HCT116 (cell line): ENCODE data around the gene SEMA3F.

Experiments
- CBX3 ChIP-seq: IDR thresholded peaks from 2 replicates; pipeline ENCODE4 v1.6.1; 2012; ENCODE audit warnings: low read depth
- CEBPB ChIP-seq: IDR thresholded peaks from 2 replicates; pipeline ENCODE4 v1.6.1; 2012; ENCODE audit warnings: low read depth
- CTCF ChIP-seq, 3 experiments: fragments of 200-600 bp in 1 of 3; sonication (generic) in 1 of 3; IDR thresholded peaks in 2 of 3; conservative IDR thresholded peaks in 1 of 3; 2 replicates each; pipeline ENCODE4 v1.5.1; 2012 to 2017; ENCODE audit warnings: low read depth in 2 of 3, low read length in 2 of 3, antibody characterized with exemption in 1 of 3, borderline replicate concordance in 1 of 3, control low read depth in 1 of 3, mild to moderate bottlenecking in 1 of 3, mixed read lengths in 1 of 3, mixed run types in 1 of 3, moderate library complexity in 1 of 3; ENCODE audit not compliant: insufficient read depth in 1 of 3
- ELF1 ChIP-seq: IDR thresholded peaks from 2 replicates; pipeline ENCODE4 v1.6.1; 2012; ENCODE audit warnings: low read depth, borderline replicate concordance
- EZH2phosphoT487 ChIP-seq: fragments of 200-600 bp; IDR thresholded peaks from 2 replicates; pipeline ENCODE4 v1.6.1; 2018; ENCODE audit warnings: antibody characterized with exemption, borderline replicate concordance
- JUND ChIP-seq: IDR thresholded peaks from 2 replicates; pipeline ENCODE4 v1.6.1; 2012
- POLR2A ChIP-seq: IDR thresholded peaks from 2 replicates; pipeline ENCODE4 v1.7.0; 2011; ENCODE audit warnings: borderline replicate concordance; ENCODE audit not compliant: insufficient read depth, insufficient read length; ENCODE audit errors: extremely low read depth
- POLR2AphosphoS5 ChIP-seq: IDR thresholded peaks from 2 replicates; pipeline ENCODE4 v1.6.1; 2011; ENCODE audit warnings: mild to moderate bottlenecking, low read depth, low read length, moderate library complexity
- REST ChIP-seq: IDR thresholded peaks from 2 replicates; pipeline ENCODE4 v1.6.1; 2012; ENCODE audit warnings: low read depth
- SP1 ChIP-seq: IDR thresholded peaks from 2 replicates; pipeline ENCODE4 v1.6.1; 2012; ENCODE audit warnings: low read depth
- TCF7L2 ChIP-seq: IDR thresholded peaks from 2 replicates; pipeline ENCODE4 v1.7.0; 2011; ENCODE audit warnings: borderline replicate concordance, inconsistent platforms; ENCODE audit not compliant: insufficient read depth, insufficient read length; ENCODE audit errors: extremely low read depth
- ZBTB33 ChIP-seq: IDR thresholded peaks from 2 replicates; pipeline ENCODE4 v1.6.1; 2011; ENCODE audit warnings: mild to moderate bottlenecking, low read length, moderate library complexity; ENCODE audit not compliant: insufficient replicate concordance; ENCODE audit errors: extremely low read depth

DNA sequence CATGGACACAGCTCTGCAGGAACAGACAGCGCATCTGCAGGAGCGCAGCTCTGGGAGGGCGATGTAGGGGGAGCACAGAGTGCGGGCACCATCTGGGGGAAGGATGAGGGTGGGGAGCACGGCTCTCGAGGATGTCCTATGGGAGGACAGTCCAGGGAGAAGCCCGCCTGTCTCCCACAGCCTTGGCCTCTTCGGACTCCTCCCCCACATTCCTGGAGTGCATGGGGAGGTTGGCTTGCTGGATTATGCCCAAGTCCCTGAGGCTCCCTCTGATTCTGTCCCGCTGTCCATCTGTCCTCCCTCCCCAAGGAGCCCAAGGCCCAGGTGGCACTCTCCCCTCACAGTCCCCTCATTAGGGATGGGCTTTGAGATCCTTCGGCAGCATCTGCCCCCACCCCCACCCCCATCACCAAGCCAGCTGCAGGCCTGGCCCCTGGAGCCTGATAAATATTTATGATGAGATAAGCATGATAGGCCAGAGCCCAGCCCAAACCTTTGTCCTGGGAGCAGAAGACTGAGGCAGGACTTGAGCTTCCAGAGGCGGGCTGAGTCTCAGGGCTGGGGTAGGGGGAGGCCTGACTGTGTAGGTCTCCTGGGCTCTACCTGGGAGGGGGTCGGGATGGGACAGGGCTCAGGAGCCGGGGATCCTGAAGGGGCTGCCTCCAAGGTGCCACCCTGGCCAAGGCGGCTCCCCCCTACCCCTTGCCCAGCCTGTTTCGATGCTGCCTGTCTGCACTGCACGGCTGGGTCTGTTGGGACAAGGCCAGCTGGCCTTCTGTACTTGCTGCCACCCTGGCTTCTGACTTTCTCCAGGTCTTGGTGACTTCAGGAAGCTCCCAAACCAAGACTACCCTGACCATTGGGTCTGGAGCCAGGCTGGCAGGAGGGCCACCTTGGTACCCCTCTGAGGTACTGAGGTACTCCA lies 28.6 kb upstream of the SEMA3F start:
- TF ChIP-seq CTCF (IDR thresholded peaks at IDR 0.05 in 2 of 3, conservative IDR thresholded peaks at IDR 0.05 in 1 of 3; ENCODE audit: borderline replicate concordance in 1 of 3, insufficient read depth in 1 of 3, low read depth in 2 of 3, low read length in 2 of 3) (no peak), POLR2A (no peak), POLR2AphosphoS5 (no peak), EZH2phosphoT487 (no peak), SP1 (no peak), REST (no peak), ZBTB33 (no peak), ELF1 (no peak), CBX3 (no peak), JUND (no peak), CEBPB (no peak), TCF7L2 (no peak)
